ENCODE results near the gene AGFG1.
"Not testable (repeated sequence)": the region's sequence is repeated elsewhere in the genome, so short reads cannot be mapped to it uniquely, and the experiment has no call there.

Gene AGFG1

DNA sequence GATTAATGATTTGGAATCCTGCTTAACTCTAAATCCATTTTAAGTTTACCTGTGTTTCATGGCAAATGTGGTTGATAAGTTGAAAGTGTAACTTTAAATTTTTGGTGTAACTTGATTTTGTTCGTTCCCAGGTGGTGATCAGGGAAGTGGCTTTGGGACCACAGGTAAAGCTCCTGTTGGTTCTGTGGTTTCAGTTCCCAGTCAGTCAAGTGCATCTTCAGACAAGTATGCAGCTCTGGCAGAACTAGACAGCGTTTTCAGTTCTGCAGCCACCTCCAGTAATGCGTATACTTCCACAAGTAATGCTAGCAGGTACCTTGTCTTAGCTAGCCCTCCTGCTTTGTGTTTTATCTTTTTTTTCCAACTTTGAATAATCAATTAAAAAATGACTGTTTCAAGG is 62.8 kb downstream of the AGFG1 start:
- no peak for DNase-seq (ENCODE audit: low spot score)
- no peak for FAIRE-seq

- no peak for FAIRE-seq
- DNase-seq (ENCODE audit: low spot score), result no peak
These were observed 64.5 kb downstream of the AGFG1 start for GRCh38 chr2:227536445-227536844.

- DNase-seq (ENCODE audit: low spot score) (no peak), FAIRE-seq (no peak)
These were observed 67.6 kb downstream of the AGFG1 start for GRCh38 chr2:227539465-227539956.

GRCh38 chr2:227540352-227540751 is 68.4 kb downstream of the AGFG1 start:
- DNase-seq (ENCODE audit: low spot score); FAIRE-seq: not testable (repeated sequence)

GRCh38 chr2:227545990-227546389 is 74.0 kb downstream of the AGFG1 start:
- no peak for DNase-seq (ENCODE audit: low spot score)
- no peak for FAIRE-seq

DNA sequence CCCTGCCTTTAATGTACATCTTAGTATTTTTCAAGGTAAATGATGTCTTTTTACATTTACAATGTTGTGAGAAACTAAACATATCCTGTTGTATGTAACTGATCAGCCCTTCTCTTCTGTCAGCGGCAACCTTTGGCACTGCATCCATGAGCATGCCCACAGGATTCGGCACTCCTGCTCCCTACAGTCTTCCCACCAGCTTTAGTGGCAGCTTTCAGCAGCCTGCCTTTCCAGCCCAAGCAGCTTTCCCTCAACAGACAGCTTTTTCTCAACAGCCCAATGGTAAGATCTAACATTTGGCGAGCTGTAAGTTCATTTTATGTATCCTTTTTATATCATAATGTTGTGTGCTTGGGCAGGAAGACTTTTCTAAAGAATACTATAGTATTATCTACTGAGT is 79.9 kb downstream of the AGFG1 start:
- no peak for DNase-seq (ENCODE audit: low spot score)
- no peak for FAIRE-seq

DNA sequence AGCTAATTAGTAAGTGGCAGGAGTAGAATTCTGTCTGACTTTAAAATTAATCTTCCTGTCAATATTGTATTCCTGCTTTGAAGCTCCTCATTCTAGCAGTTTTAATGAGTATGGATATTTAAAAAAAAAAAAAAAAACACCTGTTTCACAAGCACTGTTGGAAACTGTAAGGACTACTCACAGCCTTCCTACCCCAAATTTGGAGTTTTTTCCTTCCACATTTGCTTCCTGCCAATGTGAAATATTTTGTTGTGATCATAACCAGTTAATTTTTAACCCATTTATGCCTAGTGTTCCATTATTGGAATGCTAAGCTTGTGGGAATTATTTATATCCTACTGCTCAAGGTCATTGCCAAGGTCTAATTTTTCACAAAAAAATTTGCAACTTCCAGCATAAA is 90.6 kb downstream of the AGFG1 start:
- FAIRE-seq, result no peak

DNA sequence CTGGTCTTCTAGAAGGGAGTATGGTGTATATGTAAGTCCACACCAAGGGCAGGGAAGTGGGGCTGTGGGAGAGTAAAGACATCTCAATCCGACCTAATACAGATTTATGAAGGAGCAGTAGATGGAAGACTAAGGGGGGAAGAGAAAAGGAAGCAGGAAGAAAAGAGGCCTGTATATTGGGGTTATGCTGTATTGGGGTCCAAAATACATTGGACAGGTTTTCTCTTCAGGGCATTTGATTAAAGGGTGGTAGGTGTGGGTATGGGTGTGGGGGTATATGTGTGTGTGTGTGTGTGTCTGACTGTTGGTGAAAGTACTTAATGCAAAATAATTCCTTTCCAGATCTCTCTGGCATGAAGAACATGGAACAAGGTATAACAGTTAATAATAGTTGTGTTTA is 93.1 kb downstream of the AGFG1 start:
- FAIRE-seq (no peak), DNase-seq (ENCODE audit: low spot score) (no peak)

More for the DNA sequence above, 90.6 kb downstream of the AGFG1 start:
- no peak for DNase-seq (ENCODE audit: low spot score)

- DNase-seq (ENCODE audit: low spot score), result no peak
- FAIRE-seq, result no peak
These were observed 94.1 kb downstream of the AGFG1 start for GRCh38 chr2:227566012-227566411.

DNA sequence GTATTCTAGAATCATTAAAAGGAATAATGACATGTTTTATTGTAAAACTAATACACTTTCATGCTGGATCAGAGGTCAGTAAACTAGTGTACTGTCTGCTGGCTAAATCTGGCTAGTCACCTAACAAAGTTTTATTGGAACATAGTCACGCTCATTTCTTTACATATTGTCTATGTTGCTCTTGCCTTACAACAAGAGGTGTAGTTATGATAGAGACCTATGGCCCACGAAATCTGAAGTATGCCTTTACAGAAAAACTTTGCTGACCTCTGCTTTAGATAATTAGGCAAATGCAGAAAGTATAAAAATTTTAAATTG is 96.9 kb downstream of the AGFG1 start:
- FAIRE-seq, result no peak
- DNase-seq (ENCODE audit: low spot score), result no peak

DNA sequence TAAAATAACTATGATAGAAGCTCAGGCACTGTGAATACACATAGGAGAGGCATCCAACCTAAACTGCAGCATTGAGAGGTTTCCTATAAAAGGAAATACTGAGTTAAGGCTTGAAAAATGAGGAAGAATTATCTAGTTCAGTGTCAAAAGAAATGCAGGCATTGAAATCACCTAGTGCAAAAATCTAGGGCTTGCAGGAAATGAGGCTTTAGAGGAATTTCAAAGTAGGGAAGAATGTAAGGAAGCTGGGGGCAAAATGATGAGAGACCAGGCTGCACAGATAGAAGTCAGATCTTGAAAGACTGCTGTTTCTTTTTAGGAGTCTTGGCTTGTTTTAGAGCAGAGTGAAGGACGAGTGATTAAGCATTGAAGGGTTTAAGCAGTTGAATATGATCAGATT is 98.7 kb downstream of the AGFG1 start:
- DNase-seq (ENCODE audit: low spot score) (no peak), FAIRE-seq (no peak)

DNA sequence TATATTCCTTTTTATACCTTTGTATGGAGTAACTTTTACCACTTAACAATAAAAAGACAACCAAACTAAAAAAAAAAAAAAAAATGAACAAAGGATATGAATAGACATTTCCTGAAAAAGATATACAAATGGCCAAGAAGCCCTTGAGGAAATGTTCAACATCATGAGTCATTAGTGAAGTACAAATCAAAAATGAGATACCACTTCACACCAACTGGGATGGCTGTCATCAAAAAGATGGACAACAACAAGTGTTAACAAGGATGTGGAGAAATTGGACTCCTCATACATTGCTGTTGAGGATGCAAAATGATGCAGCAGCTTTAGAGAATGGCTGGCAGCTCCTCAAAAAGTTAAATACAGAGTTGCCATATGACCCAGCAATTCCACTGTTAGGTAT is 104.2 kb downstream of the AGFG1 start:
- no peak for FAIRE-seq
- DNase-seq (ENCODE audit: low spot score), result no peak

DNA sequence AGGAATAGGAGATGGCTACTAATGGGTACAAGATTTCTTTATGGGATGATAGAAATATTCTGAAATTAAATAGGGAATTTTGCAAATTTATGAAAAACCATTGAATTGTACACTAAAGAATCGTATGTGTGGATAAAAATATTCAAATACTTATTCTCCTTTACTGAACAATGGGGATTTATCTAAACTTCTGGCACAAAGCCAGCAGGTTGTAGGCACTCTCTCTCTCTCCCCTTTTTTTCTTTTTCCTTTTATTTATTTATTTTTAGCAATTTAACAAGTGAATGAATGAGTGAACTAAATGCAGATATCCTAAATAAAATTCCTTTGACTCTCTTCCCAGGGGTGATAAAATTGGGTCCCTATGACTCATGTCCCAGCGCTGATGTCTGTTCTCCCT is 104.9 kb downstream of the AGFG1 start:
- no peak for DNase-seq (ENCODE audit: low spot score)
- no peak for FAIRE-seq

GRCh38 chr2:227577555-227577954 is 105.6 kb downstream of the AGFG1 start:
- FAIRE-seq (no peak), DNase-seq (ENCODE audit: low spot score) (no peak)

GRCh38 chr2:227578642-227579041 is 106.7 kb downstream of the AGFG1 start:
- no peak for DNase-seq (ENCODE audit: low spot score)
- FAIRE-seq, result no peak

- DNase-seq (ENCODE audit: low spot score) (no peak), FAIRE-seq (no peak)
These were observed 107.8 kb downstream of the AGFG1 start for GRCh38 chr2:227579791-227580190.

DNA sequence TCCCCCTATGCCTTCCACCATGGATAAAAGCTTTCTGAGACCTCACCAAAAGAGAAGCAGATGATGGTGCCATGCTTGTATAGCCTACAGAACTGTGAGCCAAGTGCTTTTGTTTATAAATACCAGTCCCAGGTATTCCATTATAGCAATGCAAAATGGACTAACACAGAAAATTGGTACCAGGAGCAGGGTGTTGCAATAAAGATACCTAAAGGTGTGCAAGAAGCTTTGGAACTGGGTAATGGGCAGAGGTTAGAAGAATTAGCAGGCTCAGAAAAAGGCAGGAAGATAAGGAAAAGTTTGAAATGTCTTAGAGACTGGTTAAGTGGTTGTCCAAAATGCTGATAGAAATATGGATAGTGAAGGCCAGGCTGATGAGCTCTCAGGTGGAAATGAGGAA is 110.4 kb downstream of the AGFG1 start:
- DNase-seq (ENCODE audit: low spot score), result no peak
- FAIRE-seq, result no peak

- FAIRE-seq (no peak), DNase-seq (ENCODE audit: low spot score) (no peak)
These were observed 120.9 kb downstream of the AGFG1 start for GRCh38 chr2:227592694-227593387.

- DNase-seq (ENCODE audit: low spot score) (no peak), FAIRE-seq (no peak)
These were observed 123.8 kb downstream of the AGFG1 start for GRCh38 chr2:227595797-227596196.

DNA sequence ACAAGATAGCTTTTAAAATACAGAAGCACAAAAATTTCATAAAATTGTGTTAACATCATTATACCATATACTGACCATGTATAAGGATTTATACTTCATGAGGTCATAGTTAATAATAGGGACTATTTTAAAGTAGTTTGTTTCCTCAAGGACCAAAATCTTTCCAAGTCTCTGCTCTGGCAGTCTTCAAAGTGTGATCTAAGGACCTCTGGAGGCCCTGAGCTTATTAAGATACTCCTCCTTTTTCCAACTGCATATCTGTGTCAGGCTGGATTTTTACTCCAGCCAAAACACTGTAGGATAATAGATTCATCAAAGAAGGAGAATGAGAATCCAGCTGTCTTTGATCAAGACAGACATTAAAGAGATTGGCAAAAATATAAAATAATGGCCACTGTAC is 125.1 kb downstream of the AGFG1 start:
- FAIRE-seq (no peak), DNase-seq (ENCODE audit: low spot score) (no peak)

DNA sequence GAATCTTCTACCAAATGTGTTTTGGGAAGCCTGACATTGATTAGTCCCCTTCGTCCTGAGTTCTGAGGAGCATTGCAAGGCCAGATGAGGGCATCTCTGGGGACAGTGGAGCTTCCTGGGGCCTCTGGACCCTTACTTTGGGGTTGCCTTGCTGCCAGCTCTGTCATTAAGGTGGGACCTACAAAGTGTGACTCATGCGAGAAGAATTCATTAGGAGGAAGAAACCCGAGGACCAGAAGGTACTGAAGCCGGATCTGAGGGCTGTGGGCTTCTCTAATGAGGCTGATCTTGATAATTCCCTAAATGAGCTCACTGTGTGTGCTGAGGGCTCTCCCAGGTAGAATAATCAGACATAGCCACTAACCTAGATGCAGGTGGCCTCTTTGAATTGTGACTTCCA is 126.0 kb downstream of the AGFG1 start:
- FAIRE-seq (no peak), DNase-seq (ENCODE audit: low spot score) (no peak)

DNA sequence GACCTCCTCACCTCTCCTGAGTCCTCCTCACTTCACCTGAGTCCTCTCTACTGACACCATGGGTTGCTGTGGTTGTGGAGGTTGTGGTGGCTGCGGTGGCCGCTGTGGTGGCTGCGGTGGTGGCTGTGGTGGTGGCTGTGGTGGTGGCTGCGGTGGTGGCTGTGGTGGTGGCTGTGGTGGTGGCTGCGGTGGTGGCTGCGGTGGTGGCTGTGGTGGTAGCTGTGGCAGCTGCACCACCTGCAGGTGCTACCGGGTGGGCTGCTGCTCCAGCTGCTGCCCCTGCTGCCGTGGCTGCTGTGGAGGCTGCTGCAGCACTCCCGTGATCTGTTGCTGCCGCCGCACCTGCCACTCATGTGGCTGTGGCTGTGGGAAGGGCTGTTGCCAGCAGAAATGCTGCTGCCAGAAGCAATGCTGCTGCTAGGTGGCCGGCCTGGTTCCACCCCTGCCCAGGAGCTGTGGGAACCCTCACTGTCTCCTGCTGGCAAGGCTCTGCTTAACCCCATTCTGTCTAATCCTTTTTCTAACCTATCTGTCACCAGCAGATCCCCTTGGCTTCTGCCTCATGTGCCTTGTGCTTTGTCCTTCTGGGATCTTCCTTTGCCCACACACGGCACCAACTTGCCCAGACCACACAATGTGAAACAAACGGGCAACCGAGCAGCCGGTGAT is 127.0 kb downstream of the AGFG1 start, which contains the start of gene SCYGR2:
Gene SCYGR2 (plus strand): TSS at position 59 of the 669 bp plus-strand sequence. CDS start 0 bp downstream, at position 59.
- not testable (repeated sequence) for FAIRE-seq; DNase-seq (ENCODE audit: low spot score)

DNA sequence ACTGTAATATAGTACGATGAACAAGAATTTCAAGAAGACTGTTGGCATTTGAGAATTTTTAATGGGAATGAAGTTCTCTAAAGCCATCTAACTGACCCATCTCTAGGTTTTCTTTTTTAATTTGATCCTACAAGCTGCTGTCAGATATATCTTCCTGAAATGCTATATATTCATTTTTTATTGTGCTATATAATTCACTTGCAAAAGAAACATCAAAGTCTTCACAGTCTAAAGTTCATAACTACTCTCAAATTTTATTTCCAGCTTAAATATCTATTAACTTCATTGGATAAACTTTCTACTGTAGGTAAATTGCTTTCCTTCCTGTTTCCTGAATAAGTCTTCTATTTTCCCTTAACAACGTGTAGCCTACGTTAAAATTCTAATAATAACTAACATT is 130.4 kb downstream of the AGFG1 start:
- no peak for DNase-seq (ENCODE audit: low spot score)

More for the DNA sequence above, 130.4 kb downstream of the AGFG1 start:
- FAIRE-seq, result no peak
